SK-N-SH (cell line): ENCODE data around the gene MUC5B. TPM values are rescaled to one million over a fixed set of nuclear protein-coding genes. Genes with fewer than 3 reads are reported as not detected.
A peak's percentile ranks its signal among the peaks of the same experiment; 100 is the strongest.

Source experiments
- CTCF ChIA-PET: fragments of 300-600, 350-600 bp; formaldehyde crosslinking; extraction: SDS; loops from one replicate; lab custom pipeline; 2021; lab: Yijun Ruan, JAX
- POLR2A ChIA-PET: fragments of 350-600 bp; sonication (Branson Sonifier 250); formaldehyde crosslinking; extraction: SDS; loops from one replicate; lab custom pipeline; 2020; ENCODE audit warnings: antibody characterized with exemption, inconsistent platforms; lab: Yijun Ruan, JAX
- DNase-seq: peaks from one replicate; pipeline ENCODE4 v3.0.0; 2012
- H2AFZ ChIP-seq: fragments of 200-600 bp; sonication (generic); 2 replicates; pipeline ENCODE4 v1.8.1; 2016; ENCODE audit warnings: antibody characterized with exemption, mild to moderate bottlenecking, low read depth
- H3F3A ChIP-seq: fragments of 200-600 bp; sonication (generic); replicated peaks from 2 replicates; pipeline ENCODE3; 2016; ENCODE audit warnings: antibody characterized with exemption, mild to moderate bottlenecking; ENCODE audit not compliant: insufficient read depth
- H3K27ac ChIP-seq, 2 experiments: fragments of 200-500 bp in 1 of 2; fragments of 200-600 bp in 1 of 2; sonication (Bioruptor generic) in 1 of 2; sonication (generic), shearing (Covaris generic) in 1 of 2; 2 replicates each; pipeline versions ENCODE4 v1.5.1 to v1.6.1; 2014 to 2016; ENCODE audit warnings: low read depth in 2 of 2, inconsistent platforms in 1 of 2, low read length in 1 of 2, mild to moderate bottlenecking in 1 of 2, mixed read lengths in 1 of 2
- H3K27me3 ChIP-seq: fragments of 200-600 bp; sonication (generic), shearing (Covaris generic); 2 replicates; pipeline ENCODE4 v1.6.1; 2016; ENCODE audit warnings: mixed run types; ENCODE audit not compliant: insufficient read depth
- H3K36me3 ChIP-seq, 2 experiments: fragments of 200-500 bp in 1 of 2; fragments of 200-600 bp in 1 of 2; sonication (Bioruptor generic) in 1 of 2; sonication (generic) in 1 of 2; replicated peaks in 1 of 2; 2 replicates each; pipeline versions ENCODE3 to v1.5.1; 2014 to 2016; ENCODE audit warnings: low read length in 1 of 2, mild to moderate bottlenecking in 1 of 2; ENCODE audit not compliant: insufficient read depth in 2 of 2, control insufficient read depth in 1 of 2
- H3K4me1 ChIP-seq, 2 experiments: fragments of 200-500 bp in 1 of 2; fragments of 200-600 bp in 1 of 2; sonication (Bioruptor generic) in 1 of 2; sonication (generic), shearing (Covaris generic) in 1 of 2; 2 replicates each; pipeline versions ENCODE4 v1.5.1 to v1.6.1; 2014 to 2016; ENCODE audit warnings: low read depth in 1 of 2, low read length in 1 of 2, mixed run types in 1 of 2; ENCODE audit not compliant: insufficient read depth in 2 of 2, control insufficient read depth in 1 of 2
- H3K4me2 ChIP-seq: fragments of 200-600 bp; sonication (generic), shearing (Covaris generic); 2 replicates; pipeline ENCODE4 v1.6.1; 2017; ENCODE audit warnings: mixed run types
- H3K4me3 ChIP-seq, 2 experiments: fragments of 200-500 bp in 1 of 2; fragments of 200-600 bp in 1 of 2; sonication (Bioruptor generic) in 1 of 2; sonication (generic), shearing (Covaris generic) in 1 of 2; 2 replicates each; pipeline versions ENCODE4 v1.5.1 to v1.8.1; 2014 to 2016; ENCODE audit warnings: low read depth in 2 of 2, inconsistent platforms in 1 of 2, low read length in 1 of 2, mild to moderate bottlenecking in 1 of 2, mixed read lengths in 1 of 2, moderate library complexity in 1 of 2
- H3K79me2 ChIP-seq: fragments of 200-600 bp; sonication (generic); 2 replicates; pipeline ENCODE4 v1.8.1; 2017; ENCODE audit warnings: mild to moderate bottlenecking; ENCODE audit not compliant: insufficient read depth
- H3K9ac ChIP-seq: fragments of 200-600 bp; sonication (generic); 2 replicates; pipeline ENCODE4 v1.6.1; 2017; ENCODE audit warnings: mixed run types
- H3K9me2 ChIP-seq: fragments of 200-600 bp; sonication (generic); 2 replicates; pipeline ENCODE4 v1.6.1; 2017; ENCODE audit warnings: mixed run types
- H3K9me3 ChIP-seq: fragments of 200-600 bp; sonication (generic); 2 replicates; pipeline ENCODE4 v1.6.1; 2017; ENCODE audit warnings: mixed run types, mild to moderate bottlenecking, moderate library complexity
- H4K20me1 ChIP-seq: fragments of 200-600 bp; sonication (generic); 2 replicates; pipeline ENCODE4 v1.6.1; 2017; ENCODE audit warnings: mild to moderate bottlenecking, mixed run types; ENCODE audit not compliant: insufficient read depth
- CHD2 ChIP-seq: fragments of 150-350 bp; IDR thresholded peaks from 2 replicates; pipeline ENCODE4 v1.6.1; 2018; ENCODE audit warnings: low read length; ENCODE audit not compliant: partially characterized antibody
- ELF1 ChIP-seq: IDR thresholded peaks from 2 replicates; pipeline ENCODE4 v1.4.0; 2012
- EP300 ChIP-seq, 2 experiments: IDR thresholded peaks; 2 replicates each; pipeline versions ENCODE4 v1.4.0 to v1.6.1; 2012; ENCODE audit warnings: borderline replicate concordance in 1 of 2, low read depth in 1 of 2, low read length in 1 of 2
- EZH2phosphoT487 ChIP-seq: fragments of 200-600 bp; sonication (generic); IDR thresholded peaks from 2 replicates; pipeline ENCODE4 v1.6.1; 2017; ENCODE audit warnings: low read depth, mixed run types, mild to moderate bottlenecking, antibody characterized with exemption, moderate library complexity, borderline replicate concordance
- FOSL2 ChIP-seq: IDR thresholded peaks from 2 replicates; pipeline ENCODE4 v1.4.0; 2012; ENCODE audit warnings: low read depth, mild to moderate bottlenecking, moderate library complexity, borderline replicate concordance
- GABPA ChIP-seq: IDR thresholded peaks from 2 replicates; pipeline ENCODE4 v1.4.0; 2012; ENCODE audit warnings: low read depth, mild to moderate bottlenecking
- JUND ChIP-seq: IDR thresholded peaks from 2 replicates; pipeline ENCODE4 v1.4.0; 2012
- NRF1 ChIP-seq: IDR thresholded peaks from 2 replicates; pipeline ENCODE4 v1.6.1; 2012; ENCODE audit warnings: low read depth, mild to moderate bottlenecking, low read length
- POLR2AphosphoS5 ChIP-seq: IDR thresholded peaks from 2 replicates; pipeline ENCODE4 v1.6.1; 2012; ENCODE audit warnings: low read depth, low read length
- RCOR1 ChIP-seq: fragments of 150-350 bp; IDR thresholded peaks from 2 replicates; pipeline ENCODE4 v1.6.1; 2017; ENCODE audit warnings: antibody characterized with exemption, low read length
- RXRA ChIP-seq: IDR thresholded peaks from 2 replicates; pipeline ENCODE4 v1.4.0; 2012; ENCODE audit warnings: low read depth, mild to moderate bottlenecking, borderline replicate concordance
- SIN3A ChIP-seq: IDR thresholded peaks from 2 replicates; pipeline ENCODE4 v1.6.1; 2012; ENCODE audit warnings: low read depth, mild to moderate bottlenecking, low read length, moderate library complexity, borderline replicate concordance
- SMC3 ChIP-seq: IDR thresholded peaks from 2 replicates; pipeline ENCODE4 v1.6.1; 2012; ENCODE audit warnings: low read depth, low read length, improper control_type of control experiment
- TCF12 ChIP-seq: IDR thresholded peaks from 2 replicates; pipeline ENCODE4 v1.4.0; 2012
- USF1 ChIP-seq: IDR thresholded peaks from 2 replicates; pipeline ENCODE4 v1.4.0; 2012; ENCODE audit warnings: low read depth, borderline replicate concordance
- YY1 ChIP-seq: IDR thresholded peaks from 2 replicates; pipeline ENCODE4 v1.4.0; 2012; ENCODE audit warnings: low read depth, mild to moderate bottlenecking
- WGBS: methylation state at CpG from one replicate; pipeline ENCODE4 v1.1.6; 2017; ENCODE audit warnings: low lambda C conversion rate; 5-methylcytosine and 5-hydroxymethylcytosine counted together
- polyA plus RNA-seq, 3 experiments: library from polyadenylated mRNA; depleted of rRNA; stranded (reverse); fragments of >200 nt; gene quantifications; 2 replicates each; pipeline ENCODE4 v1.2.3, GENCODE V29; 2012
- TF ChIP-seq, protein P1 (sequence below): fragments of 150-350 bp; IDR thresholded peaks from 2 replicates; pipeline ENCODE4 v1.6.1; 2016; ENCODE audit warnings: mild to moderate bottlenecking, low read depth, low read length
- TF ChIP-seq, protein P2 (sequence below): IDR thresholded peaks from 2 replicates; pipeline ENCODE4 v1.4.0; 2012; ENCODE audit warnings: low read depth, borderline replicate concordance
- TF ChIP-seq, protein P3 (sequence below): IDR thresholded peaks from 2 replicates; pipeline ENCODE4 v1.6.1; 2012; ENCODE audit warnings: mild to moderate bottlenecking, low read depth, low read length, moderate library complexity
- TF ChIP-seq, protein P4 (sequence below): IDR thresholded peaks from 2 replicates; pipeline ENCODE4; 2012

MUC5B gene
- polyA plus RNA-seq, 1 of the 3 experiments (the other 2 are of a cell fraction) = not detected

GRCh38 chr11:1207401-1208143, 15.3 kb upstream of the MUC5B start:
- Histone ChIP-seq H3K27me3 (no peaks in the 10 kb centered on the region), H3K4me3 (no peak overlapping the region), H3F3A (no peaks in the 10 kb centered on the region), H3K79me2 (no peaks in the 10 kb centered on the region), H3K4me1 (no peaks in the 10 kb centered on the region; a peak in 1 of 4 replicates), H3K9ac (no peak overlapping the region), H3K4me2 (no peak overlapping the region)
- ChIA-PET POLR2A (no interaction called here), CTCF (interaction anchor here (1.0 to 1.1 kb wide), 2 partner anchors 339 to 367 kb away, joined by 4 read pairs; no protein-coding TSS in a partner anchor)
- peak; percentile 13 for DNase-seq
- WGBS = 80% methylated on average over 10 of the region's 34 CpGs
- TF ChIP-seq ELF1 = no peak
- TF ChIP-seq, all 33 proteins: peak for 0
- Histone ChIP-seq H2AFZ (no peak overlapping the region), H3K9me3 (peaks cover 5% of the 10 kb centered on the region; the same call in 1 of the 2 replicates), H3K27ac (no peak overlapping the region), H4K20me1 (no peaks in the 10 kb centered on the region), H3K36me3 (no peaks in the 10 kb centered on the region), H3K9me2 (no peaks in the 10 kb centered on the region)

DNA sequence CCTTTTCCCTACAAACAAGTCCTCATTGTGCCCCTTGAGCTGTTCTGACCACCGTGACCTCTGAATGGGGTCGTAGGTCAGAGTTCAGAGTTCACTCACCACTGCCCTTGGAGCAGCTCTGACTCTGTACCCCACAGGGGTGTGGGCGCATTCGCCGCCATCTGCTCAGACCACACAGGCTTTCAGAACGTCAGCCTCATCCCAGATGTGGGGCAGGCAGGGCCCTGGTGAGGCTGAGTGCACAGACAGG, 14.8 kb upstream of the MUC5B start:
- no peaks in the 10 kb centered on the region for H3F3A ChIP-seq
- H3K9me3 ChIP-seq = peaks cover 5% of the 10 kb centered on the region; the same call in 1 of the 2 replicates
- no peak overlapping the region for H3K4me2 ChIP-seq
- no peak overlapping the region for H2AFZ ChIP-seq
- ChIA-PET CTCF (interaction anchor here (1.0 to 1.1 kb wide), 2 partner anchors 339 to 366 kb away, joined by 4 read pairs; no protein-coding TSS in a partner anchor), POLR2A (no interaction called here)
- no peaks in the 10 kb centered on the region for H3K36me3 ChIP-seq
- H3K4me1 ChIP-seq = no peaks in the 10 kb centered on the region; a peak in 1 of 4 replicates
- no peak for DNase-seq
- no peaks in the 10 kb centered on the region for H3K27me3 ChIP-seq
- no peaks in the 10 kb centered on the region for H4K20me1 ChIP-seq
- H3K9me2 ChIP-seq = no peaks in the 10 kb centered on the region
- H3K9ac ChIP-seq = no peak overlapping the region
- no peak overlapping the region for H3K27ac ChIP-seq
- no peaks in the 10 kb centered on the region for H3K79me2 ChIP-seq
- H3K4me3 ChIP-seq = no peak overlapping the region
- WGBS = 78% methylated on average over 6 of the region's 6 CpGs
- TF ChIP-seq TCF12 = no peak
- no peak for TF ChIP-seq EZH2phosphoT487
- no peak for TF ChIP-seq SIN3A
- no peak for TF ChIP-seq RCOR1
- TF ChIP-seq GABPA = no peak
- TF ChIP-seq, protein P1, sequence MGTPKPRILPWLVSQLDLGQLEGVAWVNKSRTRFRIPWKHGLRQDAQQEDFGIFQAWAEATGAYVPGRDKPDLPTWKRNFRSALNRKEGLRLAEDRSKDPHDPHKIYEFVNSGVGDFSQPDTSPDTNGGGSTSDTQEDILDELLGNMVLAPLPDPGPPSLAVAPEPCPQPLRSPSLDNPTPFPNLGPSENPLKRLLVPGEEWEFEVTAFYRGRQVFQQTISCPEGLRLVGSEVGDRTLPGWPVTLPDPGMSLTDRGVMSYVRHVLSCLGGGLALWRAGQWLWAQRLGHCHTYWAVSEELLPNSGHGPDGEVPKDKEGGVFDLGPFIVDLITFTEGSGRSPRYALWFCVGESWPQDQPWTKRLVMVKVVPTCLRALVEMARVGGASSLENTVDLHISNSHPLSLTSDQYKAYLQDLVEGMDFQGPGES = no peak
- TF ChIP-seq POLR2AphosphoS5 = no peak
- TF ChIP-seq, protein P2, sequence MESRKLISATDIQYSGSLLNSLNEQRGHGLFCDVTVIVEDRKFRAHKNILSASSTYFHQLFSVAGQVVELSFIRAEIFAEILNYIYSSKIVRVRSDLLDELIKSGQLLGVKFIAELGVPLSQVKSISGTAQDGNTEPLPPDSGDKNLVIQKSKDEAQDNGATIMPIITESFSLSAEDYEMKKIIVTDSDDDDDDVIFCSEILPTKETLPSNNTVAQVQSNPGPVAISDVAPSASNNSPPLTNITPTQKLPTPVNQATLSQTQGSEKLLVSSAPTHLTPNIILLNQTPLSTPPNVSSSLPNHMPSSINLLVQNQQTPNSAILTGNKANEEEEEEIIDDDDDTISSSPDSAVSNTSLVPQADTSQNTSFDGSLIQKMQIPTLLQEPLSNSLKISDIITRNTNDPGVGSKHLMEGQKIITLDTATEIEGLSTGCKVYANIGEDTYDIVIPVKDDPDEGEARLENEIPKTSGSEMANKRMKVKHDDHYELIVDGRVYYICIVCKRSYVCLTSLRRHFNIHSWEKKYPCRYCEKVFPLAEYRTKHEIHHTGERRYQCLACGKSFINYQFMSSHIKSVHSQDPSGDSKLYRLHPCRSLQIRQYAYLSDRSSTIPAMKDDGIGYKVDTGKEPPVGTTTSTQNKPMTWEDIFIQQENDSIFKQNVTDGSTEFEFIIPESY = no peak
- no peak for TF ChIP-seq SMC3
- TF ChIP-seq NRF1 = no peak
- TF ChIP-seq CHD2 = no peak
- no peak for TF ChIP-seq EP300 (IDR thresholded peaks at IDR 0.05; ENCODE audit: borderline replicate concordance in 1 of 2, low read depth in 1 of 2, low read length in 1 of 2)
- no peak for TF ChIP-seq FOSL2
- TF ChIP-seq JUND = no peak
- TF ChIP-seq, protein P3, sequence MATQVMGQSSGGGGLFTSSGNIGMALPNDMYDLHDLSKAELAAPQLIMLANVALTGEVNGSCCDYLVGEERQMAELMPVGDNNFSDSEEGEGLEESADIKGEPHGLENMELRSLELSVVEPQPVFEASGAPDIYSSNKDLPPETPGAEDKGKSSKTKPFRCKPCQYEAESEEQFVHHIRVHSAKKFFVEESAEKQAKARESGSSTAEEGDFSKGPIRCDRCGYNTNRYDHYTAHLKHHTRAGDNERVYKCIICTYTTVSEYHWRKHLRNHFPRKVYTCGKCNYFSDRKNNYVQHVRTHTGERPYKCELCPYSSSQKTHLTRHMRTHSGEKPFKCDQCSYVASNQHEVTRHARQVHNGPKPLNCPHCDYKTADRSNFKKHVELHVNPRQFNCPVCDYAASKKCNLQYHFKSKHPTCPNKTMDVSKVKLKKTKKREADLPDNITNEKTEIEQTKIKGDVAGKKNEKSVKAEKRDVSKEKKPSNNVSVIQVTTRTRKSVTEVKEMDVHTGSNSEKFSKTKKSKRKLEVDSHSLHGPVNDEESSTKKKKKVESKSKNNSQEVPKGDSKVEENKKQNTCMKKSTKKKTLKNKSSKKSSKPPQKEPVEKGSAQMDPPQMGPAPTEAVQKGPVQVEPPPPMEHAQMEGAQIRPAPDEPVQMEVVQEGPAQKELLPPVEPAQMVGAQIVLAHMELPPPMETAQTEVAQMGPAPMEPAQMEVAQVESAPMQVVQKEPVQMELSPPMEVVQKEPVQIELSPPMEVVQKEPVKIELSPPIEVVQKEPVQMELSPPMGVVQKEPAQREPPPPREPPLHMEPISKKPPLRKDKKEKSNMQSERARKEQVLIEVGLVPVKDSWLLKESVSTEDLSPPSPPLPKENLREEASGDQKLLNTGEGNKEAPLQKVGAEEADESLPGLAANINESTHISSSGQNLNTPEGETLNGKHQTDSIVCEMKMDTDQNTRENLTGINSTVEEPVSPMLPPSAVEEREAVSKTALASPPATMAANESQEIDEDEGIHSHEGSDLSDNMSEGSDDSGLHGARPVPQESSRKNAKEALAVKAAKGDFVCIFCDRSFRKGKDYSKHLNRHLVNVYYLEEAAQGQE = no peak
- TF ChIP-seq USF1 = no peak
- no peak for TF ChIP-seq RXRA
- TF ChIP-seq, protein P4, sequence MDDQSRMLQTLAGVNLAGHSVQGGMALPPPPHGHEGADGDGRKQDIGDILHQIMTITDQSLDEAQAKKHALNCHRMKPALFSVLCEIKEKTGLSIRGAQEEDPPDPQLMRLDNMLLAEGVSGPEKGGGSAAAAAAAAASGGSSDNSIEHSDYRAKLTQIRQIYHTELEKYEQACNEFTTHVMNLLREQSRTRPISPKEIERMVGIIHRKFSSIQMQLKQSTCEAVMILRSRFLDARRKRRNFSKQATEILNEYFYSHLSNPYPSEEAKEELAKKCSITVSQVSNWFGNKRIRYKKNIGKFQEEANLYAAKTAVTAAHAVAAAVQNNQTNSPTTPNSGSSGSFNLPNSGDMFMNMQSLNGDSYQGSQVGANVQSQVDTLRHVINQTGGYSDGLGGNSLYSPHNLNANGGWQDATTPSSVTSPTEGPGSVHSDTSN = no peak
- no peak for TF ChIP-seq YY1
